Measurements from ENCODE around the gene LYZL1.
"Not testable (repeated sequence)": the region's sequence is repeated elsewhere in the genome, so short reads cannot be mapped to it uniquely, and the experiment has no call there.

The LYZL1 gene

DNA sequence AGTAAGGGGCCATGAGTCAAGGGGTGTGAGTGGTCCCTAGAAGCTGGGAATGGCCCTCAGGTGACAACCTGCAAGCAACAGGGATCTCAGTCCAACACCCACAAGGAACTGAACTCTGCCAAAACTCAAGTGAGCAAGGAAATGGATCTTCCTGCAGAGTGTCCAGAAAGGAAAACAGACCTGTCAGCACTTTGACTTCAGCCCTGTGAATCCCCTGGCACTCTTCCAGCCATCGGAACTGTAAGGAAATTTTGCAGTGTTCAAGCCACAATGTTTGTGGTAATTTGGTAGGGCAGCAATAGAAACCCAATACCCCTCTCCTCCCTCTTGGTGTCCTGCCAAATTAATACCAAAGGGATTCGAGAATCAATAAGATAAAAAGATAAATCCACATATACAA, 6.9 kb downstream of the LYZL1 start:
- no peak overlapping the region for H3K9ac ChIP-seq (ENCODE audit: low read length)
- no peaks in the 10 kb centered on the region for H3K36me3 ChIP-seq (ENCODE audit: control insufficient read depth, insufficient read depth, low read length)
- no peaks in the 10 kb centered on the region for H3K4me1 ChIP-seq (ENCODE audit: control insufficient read depth, insufficient read depth, low read length)
- H3K27me3 ChIP-seq (ENCODE audit: control insufficient read depth, insufficient read depth, low read length) = no peaks in the 10 kb centered on the region
- H3K4me3 ChIP-seq (ENCODE audit: low read length) = no peak overlapping the region
- H3K27ac ChIP-seq (ENCODE audit: low read depth, low read length) = no peak overlapping the region

DNA sequence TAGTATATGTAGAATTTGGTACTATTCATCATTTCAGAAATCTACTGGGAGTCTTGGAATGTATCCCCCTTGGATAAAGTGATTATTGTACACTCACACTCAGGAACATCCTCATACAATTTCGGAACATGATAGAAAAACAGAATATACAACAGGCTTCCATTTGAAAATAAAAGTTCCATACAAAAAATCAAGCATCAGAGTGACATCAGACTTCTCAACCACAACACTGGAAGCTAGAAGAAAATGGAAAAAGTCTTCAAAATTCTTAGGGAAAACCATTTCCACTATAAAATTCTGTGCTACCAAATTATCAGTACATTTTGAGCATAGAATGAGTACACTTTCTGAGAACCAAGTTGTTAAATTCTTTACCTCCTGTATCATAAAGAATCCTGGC, 8.8 kb downstream of the LYZL1 start:
- Histone ChIP-seq H3K27me3 (ENCODE audit: control insufficient read depth, insufficient read depth, low read length) (no peaks in the 10 kb centered on the region), H3K9ac (ENCODE audit: low read length) (no peak overlapping the region), H3K4me3 (ENCODE audit: low read length) (no peak overlapping the region), H3K27ac (ENCODE audit: low read depth, low read length) (no peak overlapping the region), H3K36me3 (ENCODE audit: control insufficient read depth, insufficient read depth, low read length) (no peaks in the 10 kb centered on the region), H3K4me1 (ENCODE audit: control insufficient read depth, insufficient read depth, low read length) (no peaks in the 10 kb centered on the region)

DNA sequence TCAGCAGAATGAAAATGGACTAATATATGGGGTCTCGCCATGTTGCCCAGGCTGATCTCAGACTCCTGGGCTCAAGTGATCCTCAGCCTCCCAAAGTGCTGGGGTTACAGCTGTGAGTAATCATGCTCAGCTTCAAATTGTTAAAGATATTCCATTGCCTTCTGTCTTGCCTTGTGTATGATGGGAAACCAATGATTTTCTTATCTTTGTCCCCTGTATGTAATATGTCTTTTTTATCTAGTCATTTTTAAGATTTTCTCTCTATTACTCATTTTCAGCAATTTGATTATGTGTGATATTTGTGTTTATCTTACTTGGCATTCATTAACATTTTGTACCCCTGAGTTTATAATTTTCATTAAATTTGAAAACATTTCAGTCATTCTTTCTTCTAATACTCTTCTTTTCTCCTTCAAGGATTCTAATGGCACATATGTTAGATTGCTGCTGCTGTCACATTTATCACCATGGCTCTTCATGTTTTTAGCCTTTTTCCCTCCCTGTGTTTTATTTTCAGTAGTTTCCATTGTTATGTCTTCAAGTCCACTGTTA, 12.6 kb downstream of the LYZL1 start:
- Histone ChIP-seq H3K27ac (ENCODE audit: low read depth, low read length) (no peak overlapping the region), H3K4me3 (ENCODE audit: low read length) (no peak overlapping the region), H3K27me3 (ENCODE audit: control insufficient read depth, insufficient read depth, low read length) (no peaks in the 10 kb centered on the region), H3K4me1 (ENCODE audit: control insufficient read depth, insufficient read depth, low read length) (peaks cover 4% of the 10 kb centered on the region), H3K9ac (ENCODE audit: low read length) (no peak overlapping the region), H3K36me3 (ENCODE audit: control insufficient read depth, insufficient read depth, low read length) (no peaks in the 10 kb centered on the region)

DNA sequence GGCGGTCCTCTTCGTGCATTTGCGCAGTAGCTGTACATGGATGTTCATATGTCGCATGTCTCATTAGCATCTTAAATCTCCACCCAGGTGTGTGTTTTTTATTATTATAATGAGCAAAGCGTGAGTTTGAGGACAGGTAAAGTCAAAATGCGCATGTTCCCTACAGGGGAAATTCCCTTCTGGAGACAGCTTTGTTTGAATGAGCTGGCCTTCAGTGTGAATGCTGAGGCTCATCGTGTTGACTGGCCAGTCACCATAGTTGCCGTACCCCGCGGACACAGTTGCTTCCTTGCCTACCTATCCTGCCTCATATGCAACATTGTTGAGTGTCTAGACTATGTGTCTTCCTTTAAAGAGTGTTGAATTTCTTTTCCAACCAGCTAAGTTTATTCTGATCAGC, 13.6 kb downstream of the LYZL1 start:
- no peak overlapping the region for H3K9ac ChIP-seq (ENCODE audit: low read length)
- H3K4me1 ChIP-seq (ENCODE audit: control insufficient read depth, insufficient read depth, low read length) = peaks cover 4% of the 10 kb centered on the region
- H3K4me3 ChIP-seq (ENCODE audit: low read length) = no peak overlapping the region
- no peaks in the 10 kb centered on the region for H3K27me3 ChIP-seq (ENCODE audit: control insufficient read depth, insufficient read depth, low read length)
- no peak overlapping the region for H3K27ac ChIP-seq (ENCODE audit: low read depth, low read length)
- H3K36me3 ChIP-seq (ENCODE audit: control insufficient read depth, insufficient read depth, low read length) = no peaks in the 10 kb centered on the region

DNA sequence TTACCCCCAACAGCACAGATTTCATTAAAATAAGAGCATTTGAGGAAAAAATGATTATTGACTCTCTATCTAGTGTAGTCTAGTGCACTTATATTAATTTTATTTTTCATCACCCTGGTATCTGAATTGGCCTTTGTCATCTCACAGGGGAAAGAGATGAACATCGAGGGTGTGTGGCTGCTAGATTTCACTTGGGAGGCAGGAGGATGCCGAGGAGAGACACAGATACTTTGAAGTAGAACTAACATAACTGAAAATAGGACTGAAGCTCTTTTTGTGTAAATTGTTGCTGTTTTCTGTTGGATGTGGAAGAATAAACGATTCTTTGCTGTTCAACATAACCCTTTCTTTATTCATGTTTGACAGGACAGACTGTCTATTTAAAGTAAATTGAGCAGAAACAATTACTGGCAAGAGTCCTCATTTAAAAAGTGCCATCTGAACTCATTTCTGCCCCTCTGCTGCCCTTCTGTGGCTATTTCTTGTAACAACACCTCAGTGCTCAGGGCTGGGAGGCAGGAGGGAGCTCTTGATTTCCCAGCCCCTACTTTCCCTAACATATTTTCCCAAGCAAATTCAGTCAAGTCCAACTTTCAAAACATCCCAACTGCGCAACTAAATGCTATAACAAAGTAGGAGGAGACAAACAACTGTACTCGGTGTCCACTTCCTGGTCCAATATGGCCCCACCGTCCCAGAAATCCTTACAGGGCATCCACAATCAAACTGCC, 15.6 kb downstream of the LYZL1 start:
- Histone ChIP-seq H3K27ac (ENCODE audit: low read depth, low read length) (no peak overlapping the region), H3K4me3 (ENCODE audit: low read length) (no peak overlapping the region), H3K9ac (ENCODE audit: low read length) (no peak overlapping the region)

DNA sequence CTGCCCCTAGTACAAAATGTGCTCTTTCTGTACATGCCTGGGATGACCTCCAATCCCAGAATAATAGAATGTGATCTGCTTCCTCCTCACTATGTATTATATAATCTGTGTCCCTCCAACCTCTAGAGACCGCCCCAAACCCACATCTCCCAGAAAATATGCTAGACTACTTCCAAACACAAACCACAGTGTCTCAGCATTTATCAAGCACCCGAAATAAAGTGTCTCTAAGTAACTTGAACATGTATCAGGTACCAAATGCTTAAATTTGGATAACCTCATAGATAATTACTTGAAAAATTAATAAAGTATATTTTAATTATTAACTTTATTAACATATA, 16.1 kb downstream of the LYZL1 start:
- Histone ChIP-seq H3K36me3 (ENCODE audit: control insufficient read depth, insufficient read depth, low read length) (no peaks in the 10 kb centered on the region), H3K9ac (ENCODE audit: low read length) (no peak overlapping the region), H3K27ac (ENCODE audit: low read depth, low read length) (no peak overlapping the region), H3K4me3 (ENCODE audit: low read length) (no peak overlapping the region), H3K4me1 (ENCODE audit: control insufficient read depth, insufficient read depth, low read length) (peaks cover 4% of the 10 kb centered on the region), H3K27me3 (ENCODE audit: control insufficient read depth, insufficient read depth, low read length) (no peaks in the 10 kb centered on the region)

More for the DNA sequence above, 15.6 kb downstream of the LYZL1 start:
- peaks cover 4% of the 10 kb centered on the region for H3K4me1 ChIP-seq (ENCODE audit: control insufficient read depth, insufficient read depth, low read length)
- H3K36me3 ChIP-seq (ENCODE audit: control insufficient read depth, insufficient read depth, low read length) = no peaks in the 10 kb centered on the region
- H3K27me3 ChIP-seq (ENCODE audit: control insufficient read depth, insufficient read depth, low read length) = no peaks in the 10 kb centered on the region

DNA sequence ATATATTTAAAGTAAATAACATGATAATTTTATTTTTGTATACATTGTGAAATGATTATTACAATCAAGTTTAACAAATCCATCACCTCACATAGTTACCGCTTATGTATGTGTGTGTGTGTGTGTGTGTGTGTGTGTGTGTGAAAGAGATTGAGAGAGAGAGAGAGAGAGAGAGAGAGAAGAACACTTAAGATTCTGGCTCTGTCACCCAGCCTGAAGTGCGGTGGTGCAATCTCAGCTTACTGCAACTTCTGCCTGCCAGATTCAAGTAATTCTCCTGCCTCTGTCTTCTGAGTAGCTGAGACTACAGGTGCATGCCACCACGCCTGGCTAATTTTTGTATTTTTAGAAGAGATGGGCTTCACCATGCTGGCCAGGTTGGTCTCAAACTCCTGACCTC, 17.8 kb downstream of the LYZL1 start:
- no peak overlapping the region for H3K9ac ChIP-seq (ENCODE audit: low read length)
- H3K27me3 ChIP-seq (ENCODE audit: control insufficient read depth, insufficient read depth, low read length) = no peaks in the 10 kb centered on the region
- no peak overlapping the region for H3K27ac ChIP-seq (ENCODE audit: low read depth, low read length)
- H3K36me3 ChIP-seq (ENCODE audit: control insufficient read depth, insufficient read depth, low read length) = no peaks in the 10 kb centered on the region
- H3K4me3 ChIP-seq (ENCODE audit: low read length) = no peak overlapping the region
- peaks cover 4% of the 10 kb centered on the region for H3K4me1 ChIP-seq (ENCODE audit: control insufficient read depth, insufficient read depth, low read length)

DNA sequence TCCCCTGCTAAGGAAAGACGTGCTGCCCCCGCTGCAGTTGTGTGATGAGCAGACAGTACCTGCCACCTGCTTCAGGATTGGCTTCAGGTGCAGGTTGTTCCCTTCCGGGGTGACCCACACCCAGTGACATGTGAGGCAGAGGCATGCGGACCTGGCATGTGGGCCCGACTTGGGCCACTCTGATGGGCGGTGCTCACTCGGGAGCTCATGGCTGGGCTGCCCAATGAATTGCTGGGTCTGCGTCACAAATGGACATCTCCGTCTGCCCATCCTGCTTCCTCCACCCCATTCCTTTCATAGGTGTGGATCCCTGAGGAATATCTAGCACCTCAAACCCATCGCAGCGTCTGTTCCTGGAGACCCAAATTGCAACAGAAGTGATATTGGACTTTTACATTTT, 19.3 kb downstream of the LYZL1 start:
- not testable (repeated sequence) for H3K36me3 ChIP-seq (ENCODE audit: control insufficient read depth, insufficient read depth, low read length); H3K27me3 ChIP-seq (ENCODE audit: control insufficient read depth, insufficient read depth, low read length); H3K27ac ChIP-seq (ENCODE audit: low read depth, low read length); H3K4me3 ChIP-seq (ENCODE audit: low read length); H3K4me1 ChIP-seq (ENCODE audit: control insufficient read depth, insufficient read depth, low read length); H3K9ac ChIP-seq (ENCODE audit: low read length)

DNA sequence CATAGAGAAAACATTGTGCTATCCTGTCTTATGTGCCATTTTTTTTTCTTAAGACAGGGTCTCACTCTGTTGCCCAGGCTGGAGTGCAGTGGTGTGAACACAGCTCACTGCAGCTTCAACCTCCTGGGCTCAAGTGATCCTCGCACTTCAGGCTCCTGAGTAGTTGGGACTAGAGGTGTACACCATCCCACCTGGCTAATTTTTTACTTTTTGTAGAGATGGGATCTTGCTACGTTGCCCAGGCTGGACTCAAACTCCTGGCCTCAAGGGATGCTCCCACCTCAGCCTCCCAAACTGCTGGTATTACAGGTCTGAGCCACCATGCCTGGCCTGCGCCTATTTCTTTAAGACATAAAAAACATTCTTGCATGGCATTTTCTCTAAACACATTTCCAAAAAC, 20.6 kb downstream of the LYZL1 start:
- no peaks in the 10 kb centered on the region for H3K27me3 ChIP-seq (ENCODE audit: control insufficient read depth, insufficient read depth, low read length)

DNA sequence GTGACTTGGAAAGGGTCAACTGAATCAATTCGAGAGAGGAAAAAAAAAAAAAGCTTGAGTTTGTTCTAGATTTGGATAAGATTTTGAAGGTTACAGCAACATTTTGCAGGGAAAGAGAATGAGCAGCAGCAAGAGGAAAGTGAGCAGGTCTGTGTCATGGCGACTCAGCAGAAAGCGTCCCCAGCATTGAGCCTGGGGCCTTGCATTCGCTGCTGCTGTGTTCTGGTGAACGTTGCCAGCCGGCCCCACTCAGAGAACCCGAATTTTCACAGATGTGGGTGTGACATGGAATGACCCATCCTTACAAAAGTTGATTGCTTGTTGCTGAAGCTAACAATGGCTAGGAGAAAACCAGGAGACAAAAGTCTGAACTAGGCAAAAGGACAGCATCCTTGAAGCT, 21.6 kb downstream of the LYZL1 start:
- not testable (repeated sequence) for H3K4me3 ChIP-seq (ENCODE audit: low read length); H3K9ac ChIP-seq (ENCODE audit: low read length); H3K27me3 ChIP-seq (ENCODE audit: control insufficient read depth, insufficient read depth, low read length); H3K36me3 ChIP-seq (ENCODE audit: control insufficient read depth, insufficient read depth, low read length); H3K27ac ChIP-seq (ENCODE audit: low read depth, low read length); H3K4me1 ChIP-seq (ENCODE audit: control insufficient read depth, insufficient read depth, low read length)

More for the DNA sequence above, 20.6 kb downstream of the LYZL1 start:
- H3K4me3 ChIP-seq (ENCODE audit: low read length) = no peak overlapping the region
- no peak overlapping the region for H3K27ac ChIP-seq (ENCODE audit: low read depth, low read length)
- no peak overlapping the region for H3K9ac ChIP-seq (ENCODE audit: low read length)
- peaks cover under 1% of the 10 kb centered on the region for H3K4me1 ChIP-seq (ENCODE audit: control insufficient read depth, insufficient read depth, low read length)
- H3K36me3 ChIP-seq (ENCODE audit: control insufficient read depth, insufficient read depth, low read length) = no peaks in the 10 kb centered on the region

DNA sequence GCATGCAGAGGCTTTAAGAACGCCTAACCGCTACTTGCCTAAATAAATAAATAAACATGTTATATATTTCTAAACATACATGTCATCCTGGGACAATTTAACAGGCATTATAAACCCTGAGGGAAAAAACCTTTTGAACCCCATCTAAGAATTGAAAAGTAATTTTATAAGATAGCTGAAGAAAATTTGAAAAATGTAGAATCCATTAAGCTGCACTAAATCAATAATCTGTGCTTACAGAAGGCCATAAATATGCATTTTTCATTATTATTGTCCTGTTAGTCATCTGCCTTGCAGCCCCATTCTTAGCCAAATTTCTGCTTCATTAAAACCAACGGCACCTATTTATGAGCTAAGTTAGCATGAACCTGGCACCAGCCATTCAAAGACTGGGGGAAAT, 24.2 kb downstream of the LYZL1 start:
- H3K4me3 ChIP-seq (ENCODE audit: low read length) = no peak overlapping the region
- H3K9ac ChIP-seq (ENCODE audit: low read length) = no peak overlapping the region
- H3K4me1 ChIP-seq (ENCODE audit: control insufficient read depth, insufficient read depth, low read length) = no peaks in the 10 kb centered on the region
- no peaks in the 10 kb centered on the region for H3K27me3 ChIP-seq (ENCODE audit: control insufficient read depth, insufficient read depth, low read length)
- no peak overlapping the region for H3K27ac ChIP-seq (ENCODE audit: low read depth, low read length)
- no peaks in the 10 kb centered on the region for H3K36me3 ChIP-seq (ENCODE audit: control insufficient read depth, insufficient read depth, low read length)

DNA sequence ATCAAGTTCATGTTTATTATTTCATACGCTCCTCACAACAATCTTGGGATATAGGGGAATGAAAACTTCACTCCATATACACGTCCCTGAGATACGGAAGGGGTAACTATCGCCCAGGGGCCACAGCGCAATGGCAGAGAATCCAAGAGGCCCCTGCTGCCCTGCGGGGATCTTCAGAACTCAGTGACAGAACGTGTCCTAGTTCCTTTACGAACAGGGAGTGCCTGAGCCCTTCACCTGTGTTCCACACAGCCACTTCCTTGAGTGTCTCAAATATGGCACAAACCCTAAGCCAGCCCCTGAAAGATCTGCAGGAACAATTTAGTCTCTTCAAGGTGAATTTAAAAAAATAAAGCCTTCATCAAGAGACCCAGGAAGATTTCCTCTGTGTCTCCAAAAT, 25.9 kb downstream of the LYZL1 start:
- Histone ChIP-seq H3K27ac (ENCODE audit: low read depth, low read length) (no peak overlapping the region), H3K36me3 (ENCODE audit: control insufficient read depth, insufficient read depth, low read length) (no peaks in the 10 kb centered on the region), H3K4me1 (ENCODE audit: control insufficient read depth, insufficient read depth, low read length) (no peaks in the 10 kb centered on the region), H3K27me3 (ENCODE audit: control insufficient read depth, insufficient read depth, low read length) (no peaks in the 10 kb centered on the region), H3K4me3 (ENCODE audit: low read length) (no peak overlapping the region), H3K9ac (ENCODE audit: low read length) (no peak overlapping the region)

DNA sequence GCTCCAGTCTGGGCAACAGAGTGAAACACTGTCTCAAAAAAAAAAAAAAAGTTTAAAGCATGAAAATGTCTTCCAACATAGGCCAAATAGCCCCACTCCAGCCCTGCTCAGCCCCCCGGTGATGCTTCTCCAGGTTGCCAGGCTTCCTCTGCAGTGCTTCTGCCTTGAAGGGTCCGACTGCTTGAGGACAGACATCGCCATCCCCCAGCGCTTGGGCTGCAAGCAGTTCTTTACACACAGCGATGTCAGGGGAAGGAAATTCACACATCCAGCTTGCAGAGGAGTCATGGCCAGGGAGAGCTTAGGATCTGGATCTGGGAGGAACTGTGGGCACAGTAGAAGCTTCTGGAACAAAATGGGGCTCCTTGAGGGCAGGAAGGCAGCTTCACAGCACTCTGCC, 26.9 kb downstream of the LYZL1 start:
- no peaks in the 10 kb centered on the region for H3K36me3 ChIP-seq (ENCODE audit: control insufficient read depth, insufficient read depth, low read length)
- no peak overlapping the region for H3K27ac ChIP-seq (ENCODE audit: low read depth, low read length)

More for the DNA sequence above, 26.9 kb downstream of the LYZL1 start:
- Histone ChIP-seq H3K4me1 (ENCODE audit: control insufficient read depth, insufficient read depth, low read length) (no peaks in the 10 kb centered on the region), H3K4me3 (ENCODE audit: low read length) (no peak overlapping the region), H3K27me3 (ENCODE audit: control insufficient read depth, insufficient read depth, low read length) (no peaks in the 10 kb centered on the region), H3K9ac (ENCODE audit: low read length) (no peak overlapping the region)

Measured in rectal smooth muscle tissue (tissue), 1 donor.